Ramos (cell line): Measurements from ENCODE around the gene ACP5.
"Not testable (repeated sequence)": the region's sequence is repeated elsewhere in the genome, so short reads cannot be mapped to it uniquely, and the experiment has no call there.

Experiments used
- in situ Hi-C: fragments of 300-500 bp; cut with MboI; formaldehyde crosslinking; loops from one replicate; pipeline ENCODE4 v1.14.3; 2022; ENCODE audit warnings: low sequenced_read_pairs; ENCODE audit not compliant: unreplicated experiment

ACP5 gene

GRCh38 chr19:11580116-11580515 lies 2.7 kb upstream of the ACP5 start:
- in situ Hi-C loops = no loop called here

GRCh38 chr19:11578258-11579142 lies 1.1 kb upstream of the ACP5 start:
- in situ Hi-C loops = no loop called here

GRCh38 chr19:11576227-11576626 lies 1.2 kb downstream of the ACP5 start:
- in situ Hi-C loops = no loop called here

- in situ Hi-C loops = no loop called here
Observed at GRCh38 chr19:11574689-11575088, 2.8 kb downstream of the ACP5 start.

- in situ Hi-C loops = not testable (repeated sequence)
Observed at GRCh38 chr19:11573763-11574162, 3.7 kb downstream of the ACP5 start.

- in situ Hi-C loops = not testable (repeated sequence)
Observed at GRCh38 chr19:11573354-11573753, 4.1 kb downstream of the ACP5 start.

GRCh38 chr19:11570039-11570462 lies 7.4 kb downstream of the ACP5 start:
- in situ Hi-C loops = no loop called here

GRCh38 chr19:11566164-11566563 lies 11.3 kb downstream of the ACP5 start:
- in situ Hi-C loops = no loop called here

- in situ Hi-C loops = not testable (repeated sequence)
Observed at GRCh38 chr19:11565649-11565980, 11.8 kb downstream of the ACP5 start.

- in situ Hi-C loops = not testable (repeated sequence)
Observed at GRCh38 chr19:11564082-11564807, 13.2 kb downstream of the ACP5 start.

GRCh38 chr19:11563532-11563931 lies 13.9 kb downstream of the ACP5 start:
- in situ Hi-C loops = no loop called here

- in situ Hi-C loops = no loop called here
Observed at GRCh38 chr19:11560404-11561051, 16.9 kb downstream of the ACP5 start.

- in situ Hi-C loops = no loop called here
Observed at GRCh38 chr19:11558881-11559828, 18.3 kb downstream of the ACP5 start, which contains the start of gene ELOF1. Gene ELOF1, minus strand, starts transcription at chr19:11559230. Its CDS starts 4,883 bp downstream, at chr19:11554347.

GRCh38 chr19:11556634-11557420 lies 20.6 kb downstream of the ACP5 start:
- in situ Hi-C loops = no loop called here

- in situ Hi-C loops = no loop called here
Observed at GRCh38 chr19:11555246-11555645, 22.2 kb downstream of the ACP5 start.

- in situ Hi-C loops = no loop called here
Observed at GRCh38 chr19:11554160-11554559, 23.3 kb downstream of the ACP5 start.

GRCh38 chr19:11552666-11553372 lies 24.6 kb downstream of the ACP5 start:
- in situ Hi-C loops = no loop called here

GRCh38 chr19:11551603-11552235 lies 25.7 kb downstream of the ACP5 start:
- in situ Hi-C loops = no loop called here
